NCI-H2196 (cell line): Measurements from ENCODE around the gene IGSF9.
"Not testable (repeated sequence)": the region's sequence is repeated elsewhere in the genome, so short reads cannot be mapped to it uniquely, and the experiment has no call there.

Experiments
- DNase-seq: peaks from one replicate; lab custom pipeline; 2025; ENCODE audit not compliant: unreplicated experiment; lab: John Stamatoyannopoulos, UW

The IGSF9 gene

DNA sequence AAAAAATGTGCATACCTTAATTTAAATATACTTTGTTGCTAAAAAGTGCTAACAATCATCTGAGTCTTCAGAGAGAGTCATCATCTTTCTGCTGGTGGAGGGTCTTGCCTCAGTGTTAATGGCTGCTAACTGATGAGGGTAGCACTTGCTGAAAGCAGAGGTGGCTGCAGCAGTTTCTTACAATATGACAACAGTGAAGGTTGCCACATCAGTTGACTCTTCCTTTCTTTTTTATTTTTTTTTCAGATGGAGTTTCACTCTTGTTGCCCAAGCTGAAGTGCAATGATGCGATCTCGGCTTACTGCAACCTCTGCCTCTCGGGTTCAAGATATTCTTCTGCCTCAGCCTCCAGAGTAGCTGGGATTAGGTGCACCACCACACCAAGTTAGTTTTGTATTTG is 42.9 kb downstream of the IGSF9 start:
- no peak for DNase-seq

- DNase-seq, result no peak
Observed at GRCh38 chr1:159900755-159901360, 44.6 kb downstream of the IGSF9 start.

DNA sequence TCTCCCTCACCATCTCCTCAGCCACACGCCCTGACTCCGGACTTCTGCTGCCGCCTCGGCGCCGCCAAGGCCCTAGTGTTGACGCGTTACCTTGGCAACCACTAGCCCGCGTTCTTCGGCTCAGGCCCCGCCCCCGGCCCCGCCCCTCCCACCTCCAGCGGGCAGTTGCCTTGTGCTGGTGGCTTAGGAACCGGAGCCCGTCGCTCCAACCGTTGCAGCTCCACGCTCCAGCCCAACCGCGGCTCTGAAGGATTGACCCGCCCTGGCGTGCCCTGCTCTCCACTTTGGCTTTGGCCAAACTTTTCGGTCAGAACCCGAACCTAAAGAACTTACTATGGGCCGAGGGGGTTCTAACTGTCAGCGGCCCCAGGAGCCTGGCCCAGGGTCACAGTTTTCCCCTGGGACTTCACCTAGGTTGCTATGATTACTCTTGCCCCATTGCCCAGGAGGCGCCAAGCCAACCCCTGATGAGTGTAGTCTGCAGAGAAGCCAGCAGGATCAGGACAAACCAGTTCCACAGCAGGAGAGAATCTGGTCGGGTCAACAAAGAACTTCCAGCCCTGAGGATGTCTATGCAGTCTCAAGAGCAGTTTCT is 45.2 kb downstream of the IGSF9 start, which contains the start of gene CFAP45:
CFAP45 (minus strand) TSS at position 80 of the 595 bp plus-strand sequence; CDS start at position 13, 67 bp downstream.
- DNase-seq, result peak; percentile 92

GRCh38 chr1:159899634-159900033 is 45.8 kb downstream of the IGSF9 start:
- DNase-seq, result not testable (repeated sequence)

GRCh38 chr1:159898527-159898926 is 46.9 kb downstream of the IGSF9 start:
- no peak for DNase-seq

GRCh38 chr1:159897962-159898361 is 47.5 kb downstream of the IGSF9 start:
- no peak for DNase-seq

- no peak for DNase-seq
Observed at GRCh38 chr1:159896546-159896930, 48.9 kb downstream of the IGSF9 start.

DNA sequence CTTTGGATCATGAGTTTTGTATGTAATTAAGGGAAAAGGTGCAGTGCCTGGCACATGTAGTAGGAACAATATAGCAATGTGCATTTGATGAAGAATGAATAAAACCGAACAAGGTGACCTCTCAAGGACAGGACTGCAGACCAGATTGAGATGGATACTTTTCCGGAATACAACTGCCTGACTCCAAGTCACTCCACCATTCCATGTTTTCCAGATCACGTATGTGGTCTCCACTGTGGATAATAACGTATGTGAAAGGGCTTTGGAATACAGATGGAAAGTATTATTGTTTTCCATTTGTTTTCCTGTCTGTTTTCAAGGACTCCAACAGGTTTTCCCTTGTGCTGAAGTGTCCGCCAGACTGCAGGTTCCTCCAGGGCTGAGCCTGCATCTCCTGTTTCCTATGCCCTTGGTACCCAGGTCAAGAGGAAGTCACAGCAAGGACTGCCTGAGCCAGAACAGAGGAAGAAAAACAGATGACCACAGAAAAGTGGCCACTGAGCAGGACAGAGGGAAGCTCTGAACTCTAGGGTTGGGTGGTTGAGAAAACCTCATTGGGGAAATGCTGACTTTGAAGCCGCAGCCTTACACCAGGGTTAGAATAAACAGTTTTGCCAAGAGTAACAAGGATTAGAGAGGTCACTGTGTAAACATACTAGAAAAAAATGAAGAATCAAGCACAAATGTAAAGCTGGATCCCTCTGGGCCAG is 49.4 kb downstream of the IGSF9 start:
- DNase-seq, result no peak

GRCh38 chr1:159895286-159895685 is 50.1 kb downstream of the IGSF9 start:
- no peak for DNase-seq

DNA sequence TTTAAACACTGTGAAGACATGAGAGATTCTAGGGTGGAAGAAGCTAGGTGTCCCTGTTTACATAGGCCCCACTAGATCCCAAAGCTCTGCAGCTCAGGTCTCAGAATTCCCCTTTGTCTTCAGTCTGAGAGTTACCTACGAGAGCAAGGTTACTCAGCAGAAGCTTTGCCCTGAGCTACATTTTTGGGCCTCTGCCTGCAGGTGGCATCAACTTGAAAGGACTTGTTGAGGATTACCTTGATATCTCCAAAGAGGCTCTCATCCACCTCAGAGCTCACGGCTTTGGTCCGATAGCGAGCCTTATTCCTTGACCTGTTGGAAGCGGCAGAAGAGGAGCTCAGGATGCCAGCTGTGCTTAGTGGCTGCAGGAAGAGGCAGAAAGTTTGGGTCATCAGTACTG is 52.5 kb downstream of the IGSF9 start:
- DNase-seq, result no peak

- DNase-seq, result peak; percentile 86
Observed at GRCh38 chr1:159891275-159892157, 53.9 kb downstream of the IGSF9 start.

DNA sequence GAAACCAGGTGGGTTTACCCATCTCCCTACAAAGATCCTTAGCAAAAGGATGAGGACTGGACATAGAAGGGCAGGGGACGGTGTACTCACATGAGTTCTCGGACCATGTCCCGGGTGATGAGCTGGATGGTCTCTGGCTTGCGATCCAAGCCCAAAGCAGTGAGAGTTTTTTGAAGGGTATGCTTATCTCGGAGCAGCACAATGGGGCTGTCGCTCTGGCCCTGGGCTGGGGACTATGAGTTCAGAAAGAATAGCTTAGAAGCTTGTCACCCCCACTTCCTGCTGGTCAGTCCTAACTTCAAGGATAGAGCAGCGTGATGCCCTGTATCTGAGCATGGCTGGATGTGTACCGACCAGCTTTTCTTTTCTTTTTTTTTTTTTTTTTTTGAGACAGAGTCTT is 55.0 kb downstream of the IGSF9 start:
- DNase-seq, result no peak

- DNase-seq, result no peak
Observed at GRCh38 chr1:159889821-159890252, 55.6 kb downstream of the IGSF9 start.

DNA sequence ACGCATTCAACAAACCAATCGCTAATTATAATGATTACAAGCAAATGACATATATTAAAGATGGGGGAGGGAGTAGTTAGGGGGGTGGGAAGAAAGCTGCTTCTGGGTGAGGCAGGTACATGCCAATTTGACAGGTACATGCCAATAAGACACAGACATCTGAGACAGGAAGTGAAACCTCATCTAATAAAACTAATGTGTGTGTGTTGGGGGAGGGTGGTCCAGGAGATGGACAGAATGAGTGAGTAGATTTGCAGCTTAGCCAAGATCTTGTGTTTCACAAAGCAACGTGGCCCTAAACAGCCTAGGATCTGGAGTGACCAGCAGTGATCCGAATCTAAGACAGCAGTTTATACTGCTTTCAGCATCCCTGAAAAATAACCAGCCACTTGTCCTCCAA is 56.2 kb downstream of the IGSF9 start:
- no peak for DNase-seq

- no peak for DNase-seq
Observed at GRCh38 chr1:159884296-159884695, 61.1 kb downstream of the IGSF9 start.

DNA sequence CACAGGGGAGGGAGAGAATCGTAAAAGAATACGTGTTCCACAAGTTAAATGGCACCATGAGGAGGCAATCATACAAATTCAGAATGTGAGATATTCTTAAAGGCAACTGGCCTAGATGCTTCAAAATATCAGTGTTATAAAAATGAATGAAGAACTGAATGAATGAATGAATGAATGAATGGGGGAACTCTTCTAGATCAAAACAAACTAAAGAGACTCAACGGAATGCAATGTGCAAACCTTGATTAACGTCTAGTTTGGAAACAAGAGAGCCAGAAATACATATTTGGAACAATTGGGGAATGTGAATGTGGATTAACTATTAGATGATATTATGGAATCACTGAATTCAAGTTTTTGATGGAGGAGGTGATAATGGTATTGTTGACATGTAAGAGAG is 62.3 kb downstream of the IGSF9 start:
- DNase-seq, result no peak

- DNase-seq, result no peak
Observed at GRCh38 chr1:159882527-159882862, 62.9 kb downstream of the IGSF9 start.

DNA sequence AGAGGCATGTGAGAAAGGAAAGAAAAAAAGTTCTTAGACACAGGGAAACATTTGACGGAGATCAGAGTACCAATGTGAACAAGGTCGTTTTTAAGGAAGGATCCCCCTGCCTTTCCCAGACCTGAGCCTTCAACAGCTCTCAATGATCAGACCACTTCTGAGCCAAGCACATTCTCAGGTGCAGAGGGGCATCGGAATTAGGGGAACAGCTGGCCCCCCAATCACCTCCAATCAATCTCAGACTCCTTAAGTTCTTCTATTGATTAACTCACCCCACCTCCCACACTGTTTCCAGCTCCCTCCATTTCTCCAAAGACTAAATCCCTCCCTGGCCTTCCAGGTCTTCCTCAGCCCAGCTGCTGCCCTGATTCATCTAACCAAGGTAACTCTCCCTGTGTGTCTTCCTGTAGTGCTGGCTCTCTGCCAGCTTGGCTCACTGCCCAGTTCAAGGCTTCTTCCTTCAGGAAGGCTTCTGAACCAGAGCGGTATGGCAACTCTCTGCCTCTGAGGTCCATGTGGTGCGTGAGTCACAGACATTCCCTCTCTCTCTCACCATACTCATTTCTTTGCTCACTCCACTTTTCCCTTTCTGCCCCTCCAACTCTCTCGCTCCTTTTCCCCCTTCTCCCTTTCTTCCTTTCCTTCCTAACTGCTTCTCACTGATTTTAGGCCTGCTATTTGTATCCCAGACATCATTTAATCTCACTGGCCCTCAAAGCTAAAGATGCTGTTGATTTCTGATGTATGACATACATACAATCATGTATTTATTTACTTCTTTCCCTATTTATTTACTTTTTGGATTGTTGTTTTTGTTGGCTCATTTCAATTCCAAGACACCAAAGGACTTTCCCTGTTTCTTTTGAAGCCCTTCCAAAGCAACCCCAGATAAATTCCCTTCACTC is 63.5 kb downstream of the IGSF9 start:
- DNase-seq, result peak; percentile 94

DNA sequence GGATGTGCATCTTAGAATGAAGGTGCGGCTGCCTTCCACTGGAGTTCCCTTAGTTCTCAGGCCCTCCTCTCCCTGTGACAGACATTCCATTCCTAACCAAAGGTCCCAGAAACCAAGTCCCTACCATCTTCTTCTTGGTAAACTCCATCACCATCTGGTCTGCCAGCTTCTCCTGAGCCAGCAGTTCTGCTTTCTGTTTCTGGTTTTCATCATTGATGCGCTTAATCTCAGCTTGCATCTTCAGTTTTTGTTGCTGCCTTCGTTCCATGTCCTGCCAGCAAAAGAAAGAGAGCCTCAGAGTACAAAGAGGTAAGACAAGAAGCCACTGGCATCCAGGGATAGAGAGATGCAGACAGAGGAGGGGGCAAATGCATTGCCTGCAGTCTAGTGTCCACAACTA is 65.0 kb downstream of the IGSF9 start:
- no peak for DNase-seq

GRCh38 chr1:159879977-159880376 is 65.4 kb downstream of the IGSF9 start:
- no peak for DNase-seq
